GM18519 (cell line): ENCODE results near the gene RTP2.
A peak's percentile ranks its signal among the peaks of the same experiment; 100 is the strongest.

Experiments
- ATAC-seq: cut with Tn5 transposase; IDR thresholded peaks from one replicate; pipeline ENCODE4 v1.9.1; 2021; ENCODE audit warnings: mild to moderate bottlenecking, moderate library complexity; ENCODE audit not compliant: unreplicated experiment, low FRiP score

RTP2 gene, protein sequence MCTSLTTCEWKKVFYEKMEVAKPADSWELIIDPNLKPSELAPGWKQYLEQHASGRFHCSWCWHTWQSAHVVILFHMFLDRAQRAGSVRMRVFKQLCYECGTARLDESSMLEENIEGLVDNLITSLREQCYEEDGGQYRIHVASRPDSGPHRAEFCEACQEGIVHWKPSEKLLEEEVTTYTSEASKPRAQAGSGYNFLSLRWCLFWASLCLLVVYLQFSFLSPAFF

GRCh38 chr3:187702507-187703033 is at the start of gene RTP2:
RTP2 (minus strand) TSS chr3:187702557; CDS start chr3:187702128, 429 bp downstream.
- ATAC-seq, result no peak

GRCh38 chr3:187750513-187751123 is 48.3 kb upstream of the RTP2 start:
- no peak for ATAC-seq

DNA sequence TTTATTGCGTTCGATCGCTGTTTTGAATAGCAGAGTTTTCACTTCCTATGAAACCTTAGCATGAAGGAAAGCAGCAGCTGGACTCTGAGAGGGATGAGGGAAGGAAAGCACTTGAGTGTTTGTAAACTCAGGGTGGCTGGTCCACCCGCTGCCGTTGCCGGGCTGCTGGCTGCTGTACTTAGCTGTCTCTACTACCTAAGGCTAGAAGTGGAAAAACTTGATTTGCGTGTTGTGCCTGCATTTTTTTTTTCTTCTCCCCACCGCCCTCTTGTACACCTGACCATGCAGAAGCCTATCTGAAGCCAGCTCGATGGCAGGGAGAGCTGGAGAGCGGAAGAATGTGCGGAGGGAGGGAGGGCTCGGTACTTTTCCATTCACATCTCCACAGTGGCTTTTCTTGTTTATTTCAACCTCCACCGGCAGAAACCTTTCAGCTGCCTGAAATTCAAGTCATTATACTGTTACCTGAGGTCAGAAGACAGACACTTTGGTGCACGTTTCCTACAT is 47.7 kb upstream of the RTP2 start:
- no peak for ATAC-seq

GRCh38 chr3:187748050-187748481 is 45.7 kb upstream of the RTP2 start:
- ATAC-seq, result no peak

DNA sequence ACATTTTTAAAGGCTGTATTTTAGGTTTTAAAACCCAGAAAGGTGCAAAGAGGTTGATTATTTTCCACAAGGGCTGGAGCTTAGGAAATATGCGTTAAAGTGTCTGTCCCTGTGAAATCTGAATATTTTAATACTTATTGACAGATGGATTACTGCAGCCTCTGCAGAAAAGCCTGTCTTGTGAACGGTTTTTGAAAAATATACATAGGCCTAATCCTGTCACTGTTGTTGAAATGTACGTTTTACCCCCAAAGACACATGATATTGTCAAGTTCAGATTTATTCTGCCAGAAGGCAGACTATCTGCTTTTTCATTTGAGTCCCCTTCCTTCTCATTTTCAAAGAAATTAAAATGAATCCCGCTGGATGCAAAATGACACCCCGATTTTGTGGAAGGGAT is 45.1 kb upstream of the RTP2 start:
- no peak for ATAC-seq

GRCh38 chr3:187746442-187747281 is 44.3 kb upstream of the RTP2 start:
- ATAC-seq, result no peak

- ATAC-seq, result no peak
Measured at GRCh38 chr3:187746059-187746441, 43.7 kb upstream of the RTP2 start.

DNA sequence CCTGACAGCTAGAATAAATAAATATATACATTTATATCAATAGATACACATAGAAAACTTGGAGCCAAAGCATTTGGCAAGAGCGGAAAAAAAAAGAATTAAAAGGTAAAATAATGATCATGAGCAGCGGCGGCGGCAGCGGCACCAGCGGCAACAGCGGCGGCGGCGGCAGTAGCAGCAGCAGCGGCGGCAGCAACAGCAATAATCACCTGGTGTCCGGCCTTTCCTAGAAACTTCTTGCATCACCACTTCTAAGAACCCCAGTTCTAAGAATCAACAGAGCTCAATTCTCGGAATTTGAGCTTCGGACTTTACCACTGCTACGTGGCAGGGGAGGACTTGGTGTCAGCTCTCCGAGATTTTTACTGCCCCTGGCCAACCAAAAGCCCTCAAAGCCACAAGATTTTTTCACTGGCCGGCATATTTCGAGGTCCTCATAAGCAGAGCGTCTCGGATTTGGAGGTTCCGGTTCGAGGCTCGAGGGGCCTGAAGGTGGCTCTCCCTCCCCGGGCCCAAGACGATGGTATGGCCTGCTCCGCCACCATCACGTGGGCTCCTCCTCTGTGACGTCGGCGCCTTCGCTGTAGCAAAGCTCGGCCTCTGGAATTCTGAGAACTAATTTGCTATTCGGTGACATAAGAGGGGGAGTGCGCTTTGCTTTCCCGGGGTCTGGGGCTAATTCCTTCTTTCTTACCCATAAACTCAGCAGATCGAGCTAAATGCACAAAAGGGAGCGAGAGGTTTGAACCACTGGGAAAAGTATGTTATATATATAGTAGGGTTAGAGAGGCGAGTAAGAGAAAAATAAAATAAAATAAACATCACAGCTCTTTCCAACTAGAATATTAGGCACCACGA is 43.1 kb upstream of the RTP2 start, which contains the start of gene BCL6:
Gene BCL6, minus strand, starts transcription at position 268 of the 858 bp plus-strand sequence. CDS start 11,775 bp downstream, outside the sequence.
- ATAC-seq, result peak; percentile 48

DNA sequence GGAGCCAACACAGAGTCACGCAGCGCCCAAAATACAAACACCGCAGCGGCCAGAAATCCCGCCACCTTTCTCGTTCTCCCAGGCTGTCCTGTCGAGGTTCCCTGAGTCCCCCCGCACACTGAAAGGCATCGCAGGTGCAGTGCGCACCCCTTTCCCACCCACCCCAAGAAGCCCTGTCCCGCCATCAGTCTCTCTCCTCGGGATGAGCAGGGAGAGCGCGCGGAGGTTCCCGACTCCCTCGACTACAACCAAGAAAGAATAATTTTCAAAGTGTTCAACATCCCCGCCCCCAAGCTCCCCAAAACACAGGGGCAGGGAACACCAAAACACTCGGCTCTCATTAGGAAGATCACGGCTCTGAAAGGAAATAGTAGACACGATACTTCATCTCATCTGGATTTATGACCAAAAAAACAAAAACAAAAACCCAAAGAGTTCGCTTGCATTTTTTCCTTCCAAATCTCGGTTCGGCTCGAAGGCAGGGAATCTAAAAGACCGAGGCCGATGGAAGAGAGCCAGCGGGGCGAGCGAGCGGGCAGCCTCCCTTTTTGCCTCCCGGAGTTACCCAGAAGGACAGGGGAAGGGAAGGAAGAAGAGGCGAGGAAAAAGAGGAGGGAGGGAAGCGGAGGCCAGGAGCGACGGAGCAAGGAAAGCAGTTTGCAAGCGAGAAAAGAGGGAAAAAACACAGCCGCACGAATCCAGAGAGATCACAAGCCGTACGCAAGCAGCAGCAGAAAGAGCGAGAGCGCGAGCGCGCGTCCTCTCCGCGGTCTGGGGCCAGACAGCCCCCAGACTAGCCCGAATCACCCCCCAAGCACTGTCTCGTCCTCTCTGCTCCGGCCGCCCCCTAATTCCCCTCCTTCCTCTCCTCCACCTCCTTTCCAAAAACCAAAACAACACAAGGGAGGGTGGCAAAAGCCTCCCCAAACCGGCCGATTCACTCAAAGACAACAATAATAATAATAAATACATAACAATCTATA is 42.1 kb upstream of the RTP2 start:
- no peak for ATAC-seq

DNA sequence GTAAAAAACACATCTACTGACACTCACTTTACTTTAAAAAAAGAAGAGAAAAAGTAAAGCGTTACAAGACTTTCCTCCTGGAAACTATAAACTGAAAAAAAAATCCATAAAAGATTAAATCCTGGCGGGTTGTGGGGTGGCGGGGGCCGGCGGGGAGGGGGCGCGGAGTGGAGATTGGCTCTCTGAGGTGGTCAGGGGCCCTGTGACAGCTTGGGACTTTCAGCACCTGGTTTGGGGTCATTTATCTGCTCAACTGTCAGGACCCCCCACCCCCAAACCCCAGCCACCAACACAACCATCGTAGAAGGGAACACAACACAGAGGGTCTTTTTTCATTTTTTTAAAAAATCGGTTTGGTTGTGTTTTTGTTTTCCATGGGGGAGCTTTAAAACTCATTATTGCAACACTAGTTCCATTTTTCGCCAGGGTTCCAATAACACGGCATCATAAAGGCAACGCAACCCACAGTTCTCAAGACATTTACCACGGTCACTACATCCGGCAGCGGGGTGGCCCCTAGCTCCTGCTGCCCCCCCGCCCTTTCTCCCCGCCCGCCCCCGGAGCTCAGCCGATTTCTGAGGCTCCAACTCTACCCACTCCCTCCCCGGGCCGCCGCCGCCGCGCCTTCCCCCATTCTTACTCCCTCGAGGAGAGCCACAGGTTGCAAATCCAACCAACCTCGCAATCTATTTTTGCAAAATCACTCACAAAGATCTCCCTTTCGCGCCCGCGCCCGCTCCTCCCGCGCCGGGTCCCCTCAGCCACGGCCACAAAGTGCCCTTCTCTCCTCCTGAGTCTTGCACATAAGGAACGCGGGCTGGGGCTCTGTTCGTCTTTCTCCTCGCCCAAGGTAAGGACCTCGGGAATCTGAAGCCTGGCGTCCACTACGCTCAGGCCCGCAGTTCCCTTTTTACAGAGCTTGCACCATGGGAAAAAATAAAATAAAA is 41.1 kb upstream of the RTP2 start:
- ATAC-seq, result no peak

GRCh38 chr3:187742351-187743171 is 40.2 kb upstream of the RTP2 start:
- no peak for ATAC-seq

DNA sequence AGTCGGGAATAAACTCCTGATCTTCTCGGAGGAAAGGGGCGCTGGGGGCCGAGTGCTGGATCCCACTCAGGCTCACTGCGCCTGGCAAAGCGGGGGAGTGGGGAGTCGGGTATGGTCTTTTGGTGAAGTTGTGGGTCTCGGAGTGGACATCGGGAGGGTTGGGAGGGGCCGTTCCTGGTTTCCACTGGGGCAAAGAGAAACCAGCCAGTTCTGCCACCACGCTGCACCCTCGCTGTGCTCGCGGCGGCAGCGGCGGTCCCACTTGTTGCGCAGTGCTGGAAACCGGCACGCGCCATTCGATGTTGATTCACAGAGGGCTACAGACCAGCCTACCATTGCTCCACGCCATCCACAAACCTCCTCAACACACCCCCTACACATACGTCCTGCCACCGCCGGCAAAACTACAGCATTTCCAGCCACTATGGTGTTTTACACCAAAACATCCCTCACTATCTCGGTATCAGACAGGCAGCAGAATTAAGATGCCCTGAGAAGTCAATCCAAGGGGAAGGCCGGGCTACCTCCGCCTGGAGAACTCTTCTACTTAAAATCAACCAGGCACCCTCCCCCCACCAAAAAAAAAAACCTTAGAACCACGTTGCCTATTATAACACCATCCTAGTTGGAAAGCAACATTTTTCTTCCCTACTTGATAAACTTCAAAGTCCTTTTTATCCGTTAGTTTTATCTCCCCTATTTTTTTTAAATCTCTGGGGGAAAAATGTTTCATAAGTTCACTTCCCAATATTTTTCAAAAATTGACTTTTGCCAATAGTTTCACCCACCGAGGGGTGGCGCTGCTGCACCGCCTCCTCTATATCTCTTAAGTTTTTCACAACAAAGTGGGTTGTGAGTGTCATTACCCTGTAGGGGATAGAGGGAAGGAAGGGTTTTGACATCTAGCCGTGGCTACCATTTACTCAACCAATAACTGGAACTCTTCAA is 39.3 kb upstream of the RTP2 start:
- ATAC-seq, result no peak

DNA sequence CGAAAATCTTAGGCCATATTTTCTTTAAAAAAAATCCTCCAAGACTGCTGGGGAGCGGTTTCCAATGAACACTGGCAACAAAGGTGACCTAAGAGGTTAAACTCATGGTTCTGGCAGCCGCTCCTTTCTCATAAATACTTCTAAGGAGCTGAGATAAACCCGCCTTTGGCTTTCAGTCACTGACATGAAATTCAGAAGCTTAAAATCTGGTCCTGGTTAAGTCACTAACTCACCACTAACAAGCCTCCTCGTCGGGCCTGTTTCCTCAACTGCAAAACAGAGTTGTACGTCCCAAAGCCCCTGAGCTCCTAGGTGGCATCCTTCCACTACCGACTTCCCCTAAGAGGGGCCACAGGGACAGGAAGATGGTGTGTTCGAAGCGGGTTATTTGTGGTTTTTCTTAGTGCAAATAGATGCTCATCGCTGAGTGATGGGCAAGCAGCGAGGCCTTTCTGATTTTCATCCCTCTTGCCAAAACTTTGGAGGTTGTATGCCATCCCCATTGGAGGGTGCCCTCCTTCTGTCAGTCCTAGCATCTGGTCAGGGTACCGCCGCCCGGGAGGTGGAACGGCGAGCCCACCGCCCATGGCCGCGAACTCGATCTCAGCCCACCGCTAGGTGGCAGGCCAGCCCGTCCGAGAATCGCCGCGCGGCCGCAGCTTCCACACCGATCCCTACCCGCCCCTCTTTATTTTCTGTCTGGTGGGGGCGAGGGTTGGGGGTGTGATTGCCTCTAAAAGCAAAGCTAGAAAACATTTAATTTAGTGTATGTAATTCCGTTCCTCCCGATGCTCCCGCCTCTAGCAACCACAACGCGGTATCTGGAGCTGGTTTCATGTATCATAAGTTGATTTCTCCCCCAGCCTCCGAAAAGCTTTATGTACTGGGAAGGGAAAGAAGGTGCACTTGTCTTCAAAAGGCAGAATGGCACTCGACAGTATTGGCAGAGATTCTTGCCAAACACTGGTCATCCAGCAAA is 38.4 kb upstream of the RTP2 start:
- no peak for ATAC-seq

GRCh38 chr3:187739561-187740332 is 37.4 kb upstream of the RTP2 start:
- ATAC-seq, result peak; percentile 33
